ENCODE measurements around the gene ASCC1. TPM values are rescaled to one million over a fixed set of nuclear protein-coding genes. Genes with fewer than 3 reads are reported as not detected.

ASCC1 gene
- total and polyA plus RNA-seq, 2 donors (not counting 1 experiment from before 2014, with no cell fraction given), result 17.9 to 28.1 TPM

GRCh38 chr10:72261784-72262404 lies 45.8 kb upstream of the ASCC1 start:
- TF ChIP-seq CTCF (IDR thresholded peaks at IDR 0.05), result no peak
- no peak for TF ChIP-seq EZH2 (IDR thresholded peaks at IDR 0.05; ENCODE audit: borderline replicate concordance, insufficient read depth, low read depth, low read length, poor library complexity, severe bottlenecking)
- Histone ChIP-seq H3K79me2 (ENCODE audit: control insufficient read depth, insufficient read depth, low read length) (peaks cover 3% of the 10 kb centered on the region), H3K9me3 (ENCODE audit: control extremely low read depth in 1 of 3, control insufficient read depth in 2 of 3, insufficient read depth in 1 of 3, low read length in 2 of 3) (no peaks in the 10 kb centered on the region), H3K4me1 (ENCODE audit: control insufficient read depth in 2 of 2, insufficient read depth in 2 of 2, low read length in 2 of 2) (peaks cover 39 to 58% of the 10 kb centered on the region in 2 donors), H4K20me1 (ENCODE audit: control insufficient read depth, insufficient read depth, low read length, poor library complexity, severe bottlenecking) (no peaks in the 10 kb centered on the region), H3K27me3 (replicated peaks in 1 of 4; ENCODE audit: control extremely low read depth in 1 of 4, control insufficient read depth in 3 of 4, insufficient read depth in 4 of 4, low read length in 3 of 4) (no peaks in the 10 kb centered on the region), H3K9ac (ENCODE audit: low read length) (peak overlapping the region; percentile 80), H3K27ac (ENCODE audit: low read length in 2 of 2) (no peak overlapping the region), H2AFZ (ENCODE audit: insufficient read depth, low read depth, low read length, poor library complexity, severe bottlenecking) (peak overlapping the region; percentile 69), H3K4me3 (ENCODE audit: control extremely low read depth in 1 of 5, extremely low read depth in 1 of 5, insufficient read depth in 1 of 5, low read depth in 2 of 5, low read length in 4 of 5) (no peak overlapping the region), H3K36me3 (replicated peaks in 1 of 2; ENCODE audit: control extremely low read depth in 1 of 2, control insufficient read depth in 1 of 2, extremely low read depth in 1 of 2, insufficient read depth in 2 of 2, low read length in 1 of 2) (no peaks in the 10 kb centered on the region), H3K4me2 (replicated peaks; ENCODE audit: low read depth, low read length, poor library complexity, severe bottlenecking) (peak overlapping the region; percentile 93)
- intact Hi-C loops (cut with micrococcal nuclease), result loop anchor here (1.0 to 5.0 kb wide), 5 partner anchors 11 to 175 kb away; partner anchors contain the start of genes ANAPC16, ASCC1, DDIT4 and SPOCK2
- H3K27me3 Mint-ChIP-seq, result no peaks in the 10 kb centered on the region
- 100% methylated on average over 6 of the region's 7 CpGs for WGBS (ENCODE audit: insufficient coverage)
- peak overlapping the region; percentile 94 for H3K4me3 Mint-ChIP-seq
- H3K4me1 Mint-ChIP-seq, result peaks cover 47% of the 10 kb centered on the region
- ChIA-PET CTCF (interaction anchor here (0.7 to 8.3 kb wide), 7 partner anchors 8 to 130 kb away, joined by 3 to 48 read pairs (median 4); partner anchors contain the start of gene DDIT4), POLR2A (interaction anchor here (0.7 to 3.8 kb wide), 5 partner anchors 8 to 529 kb away, joined by 4 to 41 read pairs (median 13); partner anchors contain the start of gene DDIT4)
- peak overlapping the region; percentile 89 for H3K27ac Mint-ChIP-seq
- DNase-seq (no peak), ATAC-seq (ENCODE audit: low read depth) (no peak)
- H3K9me3 Mint-ChIP-seq (ENCODE audit: insufficient read depth), result no peaks in the 10 kb centered on the region
